ENCODE data around the gene GALNS.

GRCh38 chr16:88841521-88842307, 15.0 kb downstream of the GALNS start:
- no peak for TF ChIP-seq GABPA (IDR thresholded peaks at IDR 0.05 in 1 of 2, conservative IDR thresholded peaks at IDR 0.05 in 1 of 2)
- no peak for TF ChIP-seq CTCF (IDR thresholded peaks at IDR 0.05; ENCODE audit: low read depth, low read length, missing input control)
